ENCODE data around the gene C17orf78.
A peak's percentile ranks its signal among the peaks of the same experiment; 100 is the strongest.

C17orf78 gene

GRCh38 chr17:37384560-37385149 is 8.9 kb downstream of the C17orf78 start:
- ChIA-PET POLR2A (no interaction called here), CTCF (interaction anchor here (1.6 to 12.0 kb wide), 2 partner anchors 9 to 13 kb away, joined by 8 to 189 read pairs; partner anchors contain the start of gene C17orf78)
- no peak for DNase-seq (ENCODE audit: low read depth, low spot score)
- no peak for TF ChIP-seq CTCF (IDR thresholded peaks at IDR 0.05; ENCODE audit: insufficient read depth, low read length, missing control alignments)
- H3K4me3 ChIP-seq (ENCODE audit: low read depth, low read length), result no peak overlapping the region

GRCh38 chr17:37385474-37385990 is 9.7 kb downstream of the C17orf78 start:
- TF ChIP-seq CTCF (IDR thresholded peaks at IDR 0.05; ENCODE audit: insufficient read depth, low read length, missing control alignments), result no peak
- no peak for DNase-seq (ENCODE audit: low read depth, low spot score)
- ChIA-PET CTCF (interaction anchor here (1.6 to 12.0 kb wide), 2 partner anchors 10 to 12 kb away, joined by 8 to 189 read pairs; partner anchors contain the start of gene C17orf78), POLR2A (no interaction called here)
- H3K4me3 ChIP-seq (ENCODE audit: low read depth, low read length), result no peak overlapping the region

- no peak for TF ChIP-seq CTCF (IDR thresholded peaks at IDR 0.05; ENCODE audit: insufficient read depth, low read length, missing control alignments)
- CTCF ChIA-PET, result interaction anchor here (1.6 to 12.0 kb wide), 3 partner anchors 11 to 12 kb away, joined by 8 to 189 read pairs (median 14); partner anchors contain the start of gene C17orf78
- no peak for DNase-seq (ENCODE audit: low read depth, low spot score)
- POLR2A ChIA-PET, result no interaction called here
- H3K4me3 ChIP-seq (ENCODE audit: low read depth, low read length), result no peak overlapping the region
Measured at GRCh38 chr17:37386462-37386861, 10.7 kb downstream of the C17orf78 start.

- ChIA-PET POLR2A (interaction anchor here (0.6 kb wide), 1 partner anchor 70 kb away, joined by 3 read pairs; no protein-coding TSS in a partner anchor), CTCF (interaction anchor here (0.5 to 12.0 kb wide), 5 partner anchors 10 to 905 kb away, joined by 3 to 189 read pairs (median 3); partner anchors contain the start of genes C17orf78 and SYNRG)
Measured at GRCh38 chr17:37388266-37388665, 12.5 kb downstream of the C17orf78 start.

GRCh38 chr17:37389160-37389559 is 13.4 kb downstream of the C17orf78 start:
- ChIA-PET CTCF (interaction anchor here (0.9 to 12.0 kb wide), 3 partner anchors 9 to 29 kb away, joined by 4 to 189 read pairs (median 14); partner anchors contain the start of gene C17orf78), POLR2A (no interaction called here)
- no peak for DNase-seq (ENCODE audit: low read depth, low spot score)
- no peak overlapping the region for H3K4me3 ChIP-seq (ENCODE audit: low read depth, low read length)
- no peak for TF ChIP-seq CTCF (IDR thresholded peaks at IDR 0.05; ENCODE audit: insufficient read depth, low read length, missing control alignments)

More at GRCh38 chr17:37388266-37388665, 12.5 kb downstream of the C17orf78 start:
- H3K4me3 ChIP-seq (ENCODE audit: low read depth, low read length), result no peak overlapping the region
- DNase-seq (ENCODE audit: low read depth, low spot score), result peak; percentile 52
- TF ChIP-seq CTCF (IDR thresholded peaks at IDR 0.05; ENCODE audit: insufficient read depth, low read length, missing control alignments), result no peak

- TF ChIP-seq CTCF (IDR thresholded peaks at IDR 0.05; ENCODE audit: insufficient read depth, low read length, missing control alignments), result no peak
- CTCF ChIA-PET, result interaction anchor here (0.6 to 12.0 kb wide), 3 partner anchors 8 to 16 kb away, joined by 3 to 189 read pairs (median 3); partner anchors contain the start of gene C17orf78
- DNase-seq (ENCODE audit: low read depth, low spot score), result peak; percentile 26
- no peak overlapping the region for H3K4me3 ChIP-seq (ENCODE audit: low read depth, low read length)
- POLR2A ChIA-PET, result no interaction called here
Measured at GRCh38 chr17:37391146-37391545, 15.4 kb downstream of the C17orf78 start.

Measured in AG04449 (cell line).